Measurements from ENCODE around the gene TRIM21.
"Not testable (repeated sequence)": the region's sequence is repeated elsewhere in the genome, so short reads cannot be mapped to it uniquely, and the experiment has no call there.

TRIM21 gene

DNA sequence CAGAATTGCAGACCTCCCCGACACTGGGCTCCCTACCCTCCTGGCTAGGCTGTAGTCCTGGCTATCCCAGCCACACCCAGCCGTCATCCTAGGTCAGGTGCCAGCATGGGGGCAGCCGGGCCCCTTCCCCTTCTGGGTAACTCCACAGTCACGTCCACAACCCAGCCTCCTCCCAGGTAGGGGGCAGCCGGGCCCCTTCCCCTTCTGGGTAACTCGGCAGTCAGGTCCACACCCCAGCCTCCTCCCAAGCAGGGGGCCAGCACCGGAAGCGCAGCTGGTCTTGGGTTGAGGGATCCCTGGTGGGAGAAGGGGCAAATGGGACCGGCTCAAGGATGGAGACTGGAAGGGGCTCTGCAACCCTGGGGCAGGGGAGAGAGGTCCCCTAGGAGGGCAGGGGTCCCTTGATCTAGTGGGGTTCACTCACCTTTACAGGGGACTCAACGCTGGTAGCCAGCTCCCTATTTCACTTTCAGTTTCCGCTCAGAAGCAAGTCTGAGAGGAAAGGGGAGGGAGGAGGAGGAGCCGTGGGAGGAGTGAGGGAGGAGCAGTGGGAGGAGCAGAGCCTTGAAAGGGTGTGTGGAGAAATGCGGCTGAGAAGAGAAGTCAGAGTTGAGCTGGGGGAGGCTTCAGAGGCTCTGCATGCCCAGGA lies at the start of gene TRIM21:
Gene TRIM21 (minus strand): TSS at position 494 of the 649 bp plus-strand sequence. CDS start 3,293 bp downstream, outside the sequence.
- peaks cover 8% of the 10 kb centered on the region for H3K9me3 Mint-ChIP-seq
- peaks cover 38% of the 10 kb centered on the region for H3K4me1 Mint-ChIP-seq (ENCODE audit: low read depth)
- peak within 1 kb of the TSS; percentile 94 for H3K4me3 Mint-ChIP-seq
- peaks cover 20% of the 10 kb centered on the region for H3K27me3 Mint-ChIP-seq
- peak within 1 kb of the TSS; percentile 98 for H3K27ac Mint-ChIP-seq
- H3K36me3 Mint-ChIP-seq (ENCODE audit: low read depth): peaks cover 44% of the 10 kb centered on the region
- DNase-seq: peak; percentile 92

DNA sequence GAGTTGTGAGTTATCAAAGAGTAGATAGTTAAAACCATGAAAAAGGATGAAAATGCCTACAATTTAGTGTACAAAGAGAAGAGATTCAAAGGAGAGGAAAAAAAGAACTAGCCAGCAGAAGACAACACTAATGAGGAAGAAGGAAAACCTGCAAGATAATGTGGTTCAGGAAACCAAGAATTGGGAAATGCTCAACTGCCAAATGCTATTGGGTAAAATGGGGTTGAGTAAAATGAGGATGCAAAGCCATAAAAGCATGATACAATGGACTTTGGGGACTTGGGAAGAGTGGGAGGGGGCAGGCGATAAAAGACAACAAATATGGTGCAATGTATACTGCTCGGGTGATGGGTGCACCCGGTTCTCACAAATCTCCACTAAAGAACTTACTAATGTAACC lies 48.0 kb upstream of the TRIM21 start:
- Mint-ChIP-seq H3K4me3 (no peak overlapping the region), H3K36me3 (ENCODE audit: low read depth) (no peaks in the 10 kb centered on the region), H3K9me3 (no peaks in the 10 kb centered on the region), H3K4me1 (ENCODE audit: low read depth) (no peaks in the 10 kb centered on the region), H3K27me3 (peaks cover 17% of the 10 kb centered on the region), H3K27ac (no peak overlapping the region)
- no peak for DNase-seq

DNA sequence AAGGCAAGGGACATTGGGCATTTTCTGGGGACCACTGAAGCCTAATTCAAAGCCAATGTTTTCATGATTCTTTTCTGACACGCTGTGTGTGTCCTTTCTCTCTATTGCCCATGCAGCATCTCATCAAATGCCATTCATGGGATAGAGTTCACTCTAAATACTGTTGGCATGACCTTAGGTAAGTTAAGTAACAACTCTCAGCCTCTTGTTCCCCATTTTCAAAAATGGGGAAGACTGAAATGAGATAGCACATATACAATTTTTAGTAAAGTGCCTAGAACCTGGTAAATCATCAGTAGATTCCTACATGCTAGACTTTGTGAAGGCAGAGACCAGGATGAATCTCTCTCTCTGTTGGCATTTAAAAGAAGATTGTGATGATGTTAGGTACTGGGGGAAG lies 42.9 kb upstream of the TRIM21 start:
- H3K36me3 Mint-ChIP-seq (ENCODE audit: low read depth): no peaks in the 10 kb centered on the region
- H3K27me3 Mint-ChIP-seq: peaks cover 16% of the 10 kb centered on the region

DNA sequence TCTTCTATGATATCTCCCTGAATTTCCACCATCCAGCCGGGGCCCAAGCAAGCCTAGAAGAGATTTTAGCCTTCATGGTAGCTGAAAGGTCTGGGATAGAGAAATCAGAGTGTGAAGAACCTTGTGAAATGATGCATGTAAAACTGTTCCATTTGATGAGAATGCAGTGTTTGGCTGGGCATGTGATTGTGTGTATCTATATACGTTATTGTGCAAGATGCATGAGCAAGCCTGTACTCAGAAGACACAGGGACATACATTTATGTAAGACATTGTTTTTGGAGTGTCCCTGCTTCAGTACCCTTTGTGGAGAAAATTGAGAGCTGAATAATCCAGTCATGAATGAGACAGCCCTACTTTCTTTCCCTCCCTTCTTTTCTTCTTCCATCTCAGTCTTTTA lies 40.4 kb upstream of the TRIM21 start:
- DNase-seq: no peak
- no peaks in the 10 kb centered on the region for H3K36me3 Mint-ChIP-seq (ENCODE audit: low read depth)
- no peaks in the 10 kb centered on the region for H3K4me1 Mint-ChIP-seq (ENCODE audit: low read depth)
- H3K4me3 Mint-ChIP-seq: no peak overlapping the region
- H3K9me3 Mint-ChIP-seq: no peaks in the 10 kb centered on the region
- no peak overlapping the region for H3K27ac Mint-ChIP-seq
- H3K27me3 Mint-ChIP-seq: peaks cover 13% of the 10 kb centered on the region

More for the DNA sequence above, 42.9 kb upstream of the TRIM21 start:
- Mint-ChIP-seq H3K4me3 (no peak overlapping the region), H3K27ac (no peak overlapping the region), H3K9me3 (no peaks in the 10 kb centered on the region), H3K4me1 (ENCODE audit: low read depth) (no peaks in the 10 kb centered on the region)
- DNase-seq: no peak

DNA sequence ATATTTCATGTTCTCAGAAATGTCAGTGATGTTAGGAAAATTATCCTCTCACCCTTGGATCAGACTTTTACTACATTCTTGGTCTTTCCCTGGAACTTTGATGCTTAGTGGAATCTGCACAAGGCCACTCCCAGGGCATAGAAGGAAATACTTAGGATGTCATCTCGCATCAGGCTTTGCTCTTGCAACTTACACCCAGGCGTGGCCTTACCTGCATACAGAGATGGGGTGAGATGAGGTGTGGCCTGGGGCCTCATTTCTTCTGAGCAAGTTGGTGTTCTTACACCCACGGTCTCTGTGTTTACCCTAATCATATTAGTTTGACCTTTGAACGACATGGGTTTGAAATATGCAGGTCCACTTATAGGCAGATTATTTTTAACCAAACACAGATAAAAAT lies 36.5 kb upstream of the TRIM21 start:
- DNase-seq: no peak
- H3K36me3 Mint-ChIP-seq (ENCODE audit: low read depth): no peaks in the 10 kb centered on the region
- H3K27ac Mint-ChIP-seq: no peak overlapping the region
- H3K4me1 Mint-ChIP-seq (ENCODE audit: low read depth): no peaks in the 10 kb centered on the region
- no peaks in the 10 kb centered on the region for H3K9me3 Mint-ChIP-seq
- H3K27me3 Mint-ChIP-seq: peaks cover 6% of the 10 kb centered on the region
- no peak overlapping the region for H3K4me3 Mint-ChIP-seq

DNA sequence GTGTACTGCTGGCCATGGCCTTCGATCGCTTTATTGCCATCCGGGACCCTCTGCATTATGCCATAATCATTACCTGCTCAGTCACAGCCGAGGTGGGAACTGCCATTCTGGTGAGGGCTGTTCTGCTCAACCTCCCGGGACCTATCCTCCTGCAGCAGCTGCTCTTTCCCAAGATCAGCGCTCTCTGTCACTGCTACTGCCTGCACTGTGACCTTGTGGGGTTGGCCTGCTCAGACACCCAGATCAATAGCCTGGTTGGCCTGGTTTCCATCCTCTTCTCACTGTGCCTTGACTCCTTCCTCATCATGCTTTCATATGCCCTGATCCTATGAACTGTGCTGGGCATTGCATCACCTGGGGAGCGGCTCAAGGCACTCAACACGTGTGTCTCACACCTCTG lies 24.9 kb upstream of the TRIM21 start:
- no peaks in the 10 kb centered on the region for H3K4me1 Mint-ChIP-seq (ENCODE audit: low read depth)
- H3K36me3 Mint-ChIP-seq (ENCODE audit: low read depth): no peaks in the 10 kb centered on the region
- no peaks in the 10 kb centered on the region for H3K9me3 Mint-ChIP-seq
- peaks cover 8% of the 10 kb centered on the region for H3K27me3 Mint-ChIP-seq
- H3K4me3 Mint-ChIP-seq: no peak overlapping the region
- H3K27ac Mint-ChIP-seq: no peak overlapping the region
- no peak for DNase-seq

DNA sequence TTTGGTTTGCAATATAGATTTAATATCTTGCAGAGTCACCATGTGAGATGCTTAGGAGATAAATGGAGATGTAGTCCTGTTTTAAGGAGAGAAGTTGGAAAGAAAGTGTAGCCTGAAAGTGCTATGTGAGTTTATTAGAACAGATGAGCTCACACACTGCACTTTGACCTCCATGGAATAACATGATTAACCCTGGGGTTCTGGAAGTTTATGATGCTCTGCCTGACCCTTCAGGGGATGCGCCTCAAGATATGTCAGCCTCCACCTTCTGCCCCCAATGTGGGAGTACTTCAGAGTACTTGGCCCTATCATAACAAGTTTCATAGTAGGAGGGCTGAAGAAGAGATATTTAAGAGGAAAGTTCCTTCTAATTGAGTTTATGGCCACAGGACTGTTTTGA lies 23.3 kb upstream of the TRIM21 start:
- no peaks in the 10 kb centered on the region for H3K4me1 Mint-ChIP-seq (ENCODE audit: low read depth)
- no peak overlapping the region for H3K4me3 Mint-ChIP-seq
- no peak for DNase-seq
- peaks cover 16% of the 10 kb centered on the region for H3K27me3 Mint-ChIP-seq
- no peaks in the 10 kb centered on the region for H3K9me3 Mint-ChIP-seq
- no peak overlapping the region for H3K27ac Mint-ChIP-seq
- H3K36me3 Mint-ChIP-seq (ENCODE audit: low read depth): no peaks in the 10 kb centered on the region

DNA sequence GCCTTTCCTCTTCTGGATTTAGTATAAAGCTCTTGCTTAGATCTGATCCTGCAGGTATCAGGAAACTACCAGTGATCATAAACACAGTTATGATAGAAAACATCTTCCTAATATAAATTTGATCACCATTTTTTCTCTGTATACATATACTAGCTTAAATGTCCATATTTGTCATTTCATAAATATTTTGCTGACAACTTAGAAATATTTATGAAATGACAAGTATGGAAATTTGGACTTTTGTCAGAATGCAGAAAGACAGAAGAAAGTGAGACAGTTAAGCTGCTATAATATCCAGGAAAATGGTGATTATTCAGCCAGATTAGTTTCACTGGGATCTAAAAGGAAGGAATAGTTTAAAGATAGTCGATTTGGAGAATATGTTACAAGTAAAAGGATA lies 22.8 kb upstream of the TRIM21 start:
- H3K4me3 Mint-ChIP-seq: no peak overlapping the region
- H3K4me1 Mint-ChIP-seq (ENCODE audit: low read depth): no peaks in the 10 kb centered on the region
- H3K27ac Mint-ChIP-seq: no peak overlapping the region
- H3K27me3 Mint-ChIP-seq: peaks cover 17% of the 10 kb centered on the region
- DNase-seq: no peak
- H3K36me3 Mint-ChIP-seq (ENCODE audit: low read depth): no peaks in the 10 kb centered on the region
- no peaks in the 10 kb centered on the region for H3K9me3 Mint-ChIP-seq

DNA sequence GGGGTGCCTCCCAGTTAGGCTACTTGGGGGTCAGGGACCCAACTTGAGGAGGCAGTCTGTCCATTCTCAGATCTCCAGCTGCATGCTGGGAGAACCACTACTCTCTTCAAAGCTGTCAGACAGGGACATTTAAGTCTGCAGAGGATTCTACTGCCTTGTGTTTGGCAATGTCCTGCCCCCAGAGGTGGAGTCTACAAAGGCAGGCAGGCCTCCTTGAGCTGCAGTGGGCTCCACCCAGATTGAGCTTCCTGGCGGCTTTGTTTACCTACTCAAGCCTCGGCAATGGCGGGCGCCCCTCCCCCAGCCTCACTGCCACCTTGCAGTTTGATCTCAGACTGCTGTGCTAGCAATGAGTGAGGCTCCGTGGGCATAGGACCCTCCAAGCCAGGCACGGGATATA lies 12.7 kb upstream of the TRIM21 start:
- not testable (repeated sequence) for H3K27ac Mint-ChIP-seq; H3K36me3 Mint-ChIP-seq (ENCODE audit: low read depth); H3K4me1 Mint-ChIP-seq (ENCODE audit: low read depth); H3K9me3 Mint-ChIP-seq; DNase-seq; H3K4me3 Mint-ChIP-seq
- H3K27me3 Mint-ChIP-seq: peaks cover 29% of the 10 kb centered on the region

DNA sequence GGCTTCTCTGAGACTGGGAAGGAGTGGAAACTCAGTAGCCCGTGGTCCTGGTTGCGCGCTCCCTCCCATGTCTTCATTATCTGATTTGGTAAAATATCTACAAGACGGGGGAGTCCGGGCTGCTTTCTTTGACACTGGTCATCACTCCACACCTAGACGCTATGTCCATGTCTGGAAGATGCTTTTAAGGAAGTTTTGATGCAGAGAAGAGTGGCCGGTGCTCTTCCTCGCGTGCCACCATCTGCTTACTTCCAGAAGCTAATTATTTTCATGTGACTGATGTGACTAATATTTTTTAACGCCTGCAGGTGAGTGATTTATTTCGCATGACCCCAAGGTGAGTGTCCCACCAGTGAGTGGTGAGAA lies 339 bp upstream of the TRIM21 start:
- H3K27ac Mint-ChIP-seq: peak overlapping the region; percentile 98
- H3K4me3 Mint-ChIP-seq: peak overlapping the region; percentile 94
- H3K9me3 Mint-ChIP-seq: peaks cover 13% of the 10 kb centered on the region
- H3K4me1 Mint-ChIP-seq (ENCODE audit: low read depth): peaks cover 38% of the 10 kb centered on the region
- peaks cover 24% of the 10 kb centered on the region for H3K27me3 Mint-ChIP-seq
- no peak for DNase-seq
- peaks cover 38% of the 10 kb centered on the region for H3K36me3 Mint-ChIP-seq (ENCODE audit: low read depth)

DNA sequence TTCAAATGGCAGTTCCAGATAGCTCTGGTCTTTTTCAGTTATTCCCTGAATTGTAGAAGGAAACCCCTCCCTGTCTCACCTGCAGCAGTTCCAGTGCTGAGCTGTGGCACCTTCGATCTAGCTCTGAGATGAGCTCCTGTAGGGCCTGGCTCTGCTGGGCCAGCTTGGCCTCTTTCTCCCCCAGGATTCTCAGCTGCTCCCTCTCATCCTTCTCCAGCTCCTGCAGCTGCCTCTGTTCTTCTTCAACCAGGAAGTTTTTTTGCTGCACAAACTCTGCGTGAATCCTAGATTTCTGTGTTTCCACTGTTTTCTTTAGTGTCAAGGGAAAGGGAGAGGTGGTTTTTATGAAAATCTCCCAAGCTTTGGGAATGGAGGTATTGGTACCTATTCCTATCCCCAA lies 5.3 kb downstream of the TRIM21 start:
- H3K9me3 Mint-ChIP-seq: no peaks in the 10 kb centered on the region
- peak overlapping the region; percentile 23 for H3K27ac Mint-ChIP-seq
- no peak overlapping the region for H3K4me3 Mint-ChIP-seq

DNA sequence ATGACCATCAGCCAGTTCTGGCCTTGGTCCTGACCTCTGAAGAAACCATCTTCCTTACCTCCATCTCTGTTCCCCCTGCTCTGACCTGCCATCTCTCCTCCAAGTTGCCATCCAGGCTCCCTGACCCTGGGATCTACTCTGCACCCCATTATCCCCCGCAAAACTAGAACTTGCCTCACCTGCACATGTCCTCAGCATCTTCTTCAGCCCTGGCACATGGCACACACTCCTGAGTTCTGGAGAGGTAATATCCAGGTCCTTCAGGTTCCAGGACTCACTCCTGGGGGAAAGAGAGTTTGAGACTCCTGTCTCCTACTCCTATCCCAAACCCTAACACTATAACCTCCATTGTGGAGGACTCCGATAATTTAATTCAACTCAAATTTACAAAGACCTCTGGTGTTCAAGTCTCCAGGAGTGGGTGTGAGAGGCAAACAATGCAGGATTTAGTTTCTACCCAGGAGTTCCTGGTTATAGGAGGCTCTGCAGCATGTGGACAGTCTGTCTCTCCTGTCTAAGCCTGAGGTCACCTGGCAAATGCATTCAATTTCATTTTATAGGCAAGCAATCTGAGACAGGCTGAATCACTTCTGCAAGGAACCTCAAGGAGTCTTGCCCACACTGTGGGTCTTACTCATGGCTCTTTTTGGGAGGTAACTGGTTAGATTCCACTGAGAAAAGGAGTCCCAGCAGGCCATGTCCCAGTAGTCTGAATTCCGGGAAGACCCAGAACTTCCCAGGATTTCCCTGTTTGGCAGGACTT lies 7.3 kb downstream of the TRIM21 start:
- Mint-ChIP-seq H3K4me3 (no peak overlapping the region), H3K27me3 (no peaks in the 10 kb centered on the region), H3K36me3 (ENCODE audit: low read depth) (peaks cover 82% of the 10 kb centered on the region), H3K9me3 (no peaks in the 10 kb centered on the region), H3K4me1 (ENCODE audit: low read depth) (peaks cover 8% of the 10 kb centered on the region), H3K27ac (no peak overlapping the region)
- DNase-seq: no peak

More for the DNA sequence above, 5.3 kb downstream of the TRIM21 start:
- H3K4me1 Mint-ChIP-seq (ENCODE audit: low read depth): peaks cover 24% of the 10 kb centered on the region
- peaks cover 91% of the 10 kb centered on the region for H3K36me3 Mint-ChIP-seq (ENCODE audit: low read depth)
- DNase-seq: no peak
- no peaks in the 10 kb centered on the region for H3K27me3 Mint-ChIP-seq

DNA sequence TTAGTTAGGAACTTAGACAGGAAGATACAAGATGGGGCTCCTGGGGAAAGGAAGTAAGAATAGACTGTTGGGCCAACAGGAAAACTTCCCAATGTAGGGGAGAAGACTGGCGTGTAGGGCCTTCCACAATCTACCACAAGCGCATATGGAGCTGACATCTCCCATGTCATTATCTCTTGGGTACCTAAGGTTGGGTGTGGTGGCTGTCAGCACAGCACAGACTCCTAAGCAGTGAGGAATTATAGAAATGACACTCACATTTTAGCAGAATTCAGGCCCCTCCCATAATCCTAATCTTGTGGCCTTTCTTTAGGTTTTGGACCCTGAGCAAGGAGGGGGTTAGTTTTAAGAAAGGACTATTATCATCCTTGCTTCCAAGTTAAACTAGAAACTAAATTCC lies 11.6 kb downstream of the TRIM21 start:
- Mint-ChIP-seq H3K9me3 (no peaks in the 10 kb centered on the region), H3K27me3 (no peaks in the 10 kb centered on the region), H3K36me3 (ENCODE audit: low read depth) (peaks cover 41% of the 10 kb centered on the region), H3K27ac (no peak overlapping the region), H3K4me1 (ENCODE audit: low read depth) (no peaks in the 10 kb centered on the region), H3K4me3 (no peak overlapping the region)
- no peak for DNase-seq

DNA sequence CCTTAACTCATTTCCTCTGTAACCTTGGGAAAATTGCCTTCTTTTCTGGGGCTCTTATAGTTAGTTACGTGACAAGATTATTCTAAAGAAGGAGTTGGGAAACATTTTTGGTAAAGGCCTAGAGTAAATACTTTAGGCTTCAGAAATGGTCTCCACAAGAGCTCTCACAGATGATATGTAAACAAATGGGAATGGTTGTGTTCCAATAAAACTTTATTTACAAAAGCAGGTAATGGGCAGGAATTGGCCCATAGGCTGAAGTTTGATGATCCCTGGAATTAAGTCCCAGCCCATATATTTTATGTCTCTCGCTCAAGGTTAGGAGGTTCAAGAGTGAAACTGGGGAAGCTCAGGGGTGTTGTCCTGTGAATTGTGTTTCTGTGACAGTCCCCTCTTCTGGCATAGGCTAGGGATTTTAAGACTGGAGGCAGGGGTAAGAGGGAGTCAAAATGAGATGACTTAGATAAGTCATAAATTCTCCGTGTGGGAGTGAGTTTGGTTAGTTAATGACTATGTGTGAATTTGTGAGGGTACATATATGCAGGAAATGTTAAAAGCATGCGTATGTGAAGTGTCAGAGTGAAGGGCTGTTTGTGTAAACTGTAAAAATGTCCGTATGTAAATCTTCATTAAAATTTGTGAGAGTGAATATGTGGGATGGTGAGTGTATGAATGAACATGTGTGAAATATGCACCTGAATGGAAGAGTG lies 17.9 kb downstream of the TRIM21 start:
- Mint-ChIP-seq H3K27ac (no peak overlapping the region), H3K4me1 (ENCODE audit: low read depth) (no peaks in the 10 kb centered on the region), H3K27me3 (no peaks in the 10 kb centered on the region), H3K9me3 (no peaks in the 10 kb centered on the region), H3K4me3 (no peak overlapping the region), H3K36me3 (ENCODE audit: low read depth) (no peaks in the 10 kb centered on the region)
- DNase-seq: no peak

DNA sequence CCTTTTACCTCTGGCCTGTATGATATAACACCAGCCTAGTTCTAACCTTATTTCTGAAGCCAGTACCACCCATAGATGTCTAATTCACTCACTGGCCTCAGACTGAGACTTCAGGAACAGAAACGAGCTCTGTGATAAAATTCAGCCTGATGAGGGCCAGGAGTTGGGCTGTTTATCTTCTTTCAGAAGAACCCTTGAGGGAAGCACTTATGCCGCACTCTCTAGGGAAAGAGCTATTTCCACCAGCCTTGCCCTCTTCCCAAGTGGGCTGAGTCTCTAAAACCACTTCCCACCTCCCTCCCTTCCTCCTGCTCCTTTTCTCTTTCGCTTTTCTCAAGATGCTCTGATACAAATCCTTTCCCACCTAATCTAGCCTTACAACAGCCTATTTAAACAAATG lies 23.3 kb downstream of the TRIM21 start:
- no peaks in the 10 kb centered on the region for H3K27me3 Mint-ChIP-seq
- H3K27ac Mint-ChIP-seq: no peak overlapping the region
- no peaks in the 10 kb centered on the region for H3K4me1 Mint-ChIP-seq (ENCODE audit: low read depth)
- DNase-seq: no peak
- H3K36me3 Mint-ChIP-seq (ENCODE audit: low read depth): no peaks in the 10 kb centered on the region
- no peak overlapping the region for H3K4me3 Mint-ChIP-seq
- H3K9me3 Mint-ChIP-seq: no peaks in the 10 kb centered on the region
